ENCODE data around the gene BMPR1A. TPM values are rescaled to one million over a fixed set of nuclear protein-coding genes. Genes with fewer than 3 reads are reported as not detected.

Gene BMPR1A
- total and polyA plus RNA-seq, 10 of the 15 experiments (the other 5 are each of a cell fraction or from before 2014, with no cell fraction given): 2.3 to 22.7 (median 13.1) TPM

- H3K4me3 ChIP-seq: no peak overlapping the region
- H3K9me3 ChIP-seq (replicated peaks; ENCODE audit: control insufficient read depth, insufficient read depth, low read length): peaks cover 8% of the 10 kb centered on the region
- H3K4me1 ChIP-seq (ENCODE audit: control insufficient read depth, insufficient read depth, low read length): peaks cover 33% of the 10 kb centered on the region
- no peaks in the 10 kb centered on the region for H4K20me1 ChIP-seq (ENCODE audit: control insufficient read depth, insufficient read depth)
- no peak overlapping the region for H2AFZ ChIP-seq (ENCODE audit: control insufficient read depth, low read depth, low read length)
- in situ Hi-C loops (cut with MboI): no loop called here
- H3K36me3 ChIP-seq (ENCODE audit: control insufficient read depth in 2 of 2, insufficient read depth in 2 of 2, low read length in 1 of 2): no peaks in the 10 kb centered on the region
- ChIA-PET CTCF (interaction anchor here (1.4 kb wide), 1 partner anchor 15 kb away, joined by 3 read pairs; no protein-coding TSS in a partner anchor), RAD21 (ENCODE audit: unreplicated experiment) (no interaction called here), POLR2A (no interaction called here), SMC1A (ENCODE audit: uncharacterized antibody, unreplicated experiment) (no interaction called here)
- ATAC-seq: no peak
- H3K79me2 ChIP-seq (ENCODE audit: control insufficient read depth, insufficient read depth, low read length): peaks cover 52% of the 10 kb centered on the region
- H3K27ac ChIP-seq (ENCODE audit: control insufficient read depth, insufficient read depth): no peak overlapping the region
- no TSS peak for BruUV-seq (replicated peaks)
- intact Hi-C loops (cut with micrococcal nuclease; ENCODE audit: unreplicated experiment): no loop called here
- FAIRE-seq: no peak
- DNase-seq (ENCODE audit: low read depth, low spot score): no peak
- 68% methylated on average over 5 of the region's 5 CpGs for WGBS (ENCODE audit: insufficient coverage, insufficient replicate concordance, low lambda C conversion rate, missing lambda C conversion rate)
- no peak overlapping the region for H3K9ac ChIP-seq (ENCODE audit: control insufficient read depth, insufficient read depth, low read length)
- H3K27me3 ChIP-seq (replicated peaks in 1 of 2; ENCODE audit: control insufficient read depth in 2 of 2, insufficient read depth in 2 of 2, low read length in 1 of 2): no peaks in the 10 kb centered on the region
- no peak overlapping the region for H3K4me2 ChIP-seq (ENCODE audit: control insufficient read depth, insufficient read depth)
- no peak for TF ChIP-seq NFYB (IDR thresholded peaks at IDR 0.05; ENCODE audit: insufficient read depth, low read depth, low read length)
- no peak for TF ChIP-seq NFIC (IDR thresholded peaks at IDR 0.05; ENCODE audit: low read depth, low read length)
- no peak for TF ChIP-seq POU2F2 (IDR thresholded peaks at IDR 0.05; ENCODE audit: borderline replicate concordance, low read depth, low read length)
- TF ChIP-seq TCF3 (IDR thresholded peaks at IDR 0.05; ENCODE audit: borderline replicate concordance, insufficient read depth, low read depth, low read length): no peak
- no peak for TF ChIP-seq NKRF (conservative IDR thresholded peaks at IDR 0.05)
- TF ChIP-seq SMARCA5 (IDR thresholded peaks at IDR 0.05): no peak
- no peak for TF ChIP-seq MEF2B (IDR thresholded peaks at IDR 0.05; ENCODE audit: partially characterized antibody, poor library complexity, severe bottlenecking)
- TF ChIP-seq USF2 (IDR thresholded peaks at IDR 0.05; ENCODE audit: borderline replicate concordance, low read depth, low read length): no peak
- TF ChIP-seq ZNF24 (IDR thresholded peaks at IDR 0.05): no peak
- no peak for TF ChIP-seq IRF3 (IDR thresholded peaks at IDR 0.05)
- TF ChIP-seq SRF (IDR thresholded peaks at IDR 0.05; ENCODE audit: low read depth in 2 of 2, low read length in 2 of 2): no peak
- no peak for TF ChIP-seq BCL11A (IDR thresholded peaks at IDR 0.05; ENCODE audit: low read depth, low read length)
- no peak for TF ChIP-seq ZNF592 (IDR thresholded peaks at IDR 0.05)
- TF ChIP-seq ZZZ3 (IDR thresholded peaks at IDR 0.05; ENCODE audit: control insufficient read depth, insufficient read length, low read depth): no peak
- TF ChIP-seq IKZF2 (IDR thresholded peaks at IDR 0.05): no peak
- TF ChIP-seq RB1 (IDR thresholded peaks at IDR 0.05; ENCODE audit: borderline replicate concordance): no peak
- no peak for TF ChIP-seq KAT2A (conservative IDR thresholded peaks at IDR 0.05; ENCODE audit: control insufficient read depth, low read depth, low read length)
- TF ChIP-seq HDAC2 (IDR thresholded peaks at IDR 0.05): no peak
Observed at GRCh38 chr10:86785968-86786367, 29.5 kb downstream of the BMPR1A start.

Measured in GM12878 (cell line).